ENCODE results near the gene STX3. TPM values are rescaled to one million over a fixed set of nuclear protein-coding genes. Genes with fewer than 3 reads are reported as not detected.

The STX3 gene
- total RNA-seq, 2 experiments from 2014 or later: 6.4 to 20.2 TPM

DNA sequence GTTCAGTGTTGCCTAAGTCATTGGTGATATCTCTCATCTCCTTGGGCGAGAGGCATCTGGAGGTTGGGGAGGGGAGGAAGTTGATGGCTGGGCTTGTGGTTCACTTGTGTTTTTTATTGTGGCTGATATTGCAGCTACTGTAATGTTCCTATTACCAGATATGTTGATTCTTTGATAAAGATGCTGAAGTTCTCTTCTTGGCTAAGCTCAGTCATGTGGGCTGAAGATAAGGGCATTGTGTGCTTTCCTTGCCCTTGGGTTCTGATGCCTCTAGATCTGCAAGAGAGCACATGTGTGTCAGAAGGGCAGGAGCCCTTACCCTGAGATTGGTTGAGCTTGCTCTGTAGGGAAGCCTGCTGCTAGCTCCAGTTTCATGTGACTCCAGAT lies 12.0 kb downstream of the STX3 start:
- Histone ChIP-seq H3K79me2 (ENCODE audit: insufficient read depth, low read depth, low read length) (no peaks in the 10 kb centered on the region), H2AFZ (ENCODE audit: low read length) (no peak overlapping the region), H3K9me3 (ENCODE audit: low read length) (no peaks in the 10 kb centered on the region), H3K9me2 (ENCODE audit: insufficient read depth, low read length) (no peaks in the 10 kb centered on the region), H3K4me3 (ENCODE audit: low read depth, low read length, poor library complexity, severe bottlenecking) (no peak overlapping the region), H3K27ac (ENCODE audit: low read depth, low read length, poor library complexity, severe bottlenecking) (no peak overlapping the region), H3K36me3 (ENCODE audit: insufficient read depth, low read length) (no peaks in the 10 kb centered on the region), H4K20me1 (ENCODE audit: insufficient read depth, low read length) (no peaks in the 10 kb centered on the region), H3K4me1 (ENCODE audit: insufficient read depth, low read length, poor library complexity, severe bottlenecking) (peaks cover 35% of the 10 kb centered on the region), H3K4me2 (ENCODE audit: low read length) (no peak overlapping the region)
- TF ChIP-seq EZH2phosphoT487 (IDR thresholded peaks at IDR 0.05; ENCODE audit: borderline replicate concordance, low read depth, low read length): no peak
- TF ChIP-seq, protein P1, sequence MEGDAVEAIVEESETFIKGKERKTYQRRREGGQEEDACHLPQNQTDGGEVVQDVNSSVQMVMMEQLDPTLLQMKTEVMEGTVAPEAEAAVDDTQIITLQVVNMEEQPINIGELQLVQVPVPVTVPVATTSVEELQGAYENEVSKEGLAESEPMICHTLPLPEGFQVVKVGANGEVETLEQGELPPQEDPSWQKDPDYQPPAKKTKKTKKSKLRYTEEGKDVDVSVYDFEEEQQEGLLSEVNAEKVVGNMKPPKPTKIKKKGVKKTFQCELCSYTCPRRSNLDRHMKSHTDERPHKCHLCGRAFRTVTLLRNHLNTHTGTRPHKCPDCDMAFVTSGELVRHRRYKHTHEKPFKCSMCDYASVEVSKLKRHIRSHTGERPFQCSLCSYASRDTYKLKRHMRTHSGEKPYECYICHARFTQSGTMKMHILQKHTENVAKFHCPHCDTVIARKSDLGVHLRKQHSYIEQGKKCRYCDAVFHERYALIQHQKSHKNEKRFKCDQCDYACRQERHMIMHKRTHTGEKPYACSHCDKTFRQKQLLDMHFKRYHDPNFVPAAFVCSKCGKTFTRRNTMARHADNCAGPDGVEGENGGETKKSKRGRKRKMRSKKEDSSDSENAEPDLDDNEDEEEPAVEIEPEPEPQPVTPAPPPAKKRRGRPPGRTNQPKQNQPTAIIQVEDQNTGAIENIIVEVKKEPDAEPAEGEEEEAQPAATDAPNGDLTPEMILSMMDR (conservative IDR thresholded peaks at IDR 0.05; ENCODE audit: low read length): no peak
- intact Hi-C loops (cut with micrococcal nuclease; ENCODE audit: unreplicated experiment): no loop called here
- BruUV-seq (replicated peaks): no TSS peak
- ChIA-PET CTCF (ENCODE audit: unreplicated experiment) (interaction anchor here (0.5 kb wide), 1 partner anchor 99 kb away, joined by 6 read pairs; the partner anchor contains the start of gene PATL1), POLR2A (interaction anchor here (1.3 kb wide), 1 partner anchor 34 kb away, joined by 3 read pairs; no protein-coding TSS in a partner anchor)
- no peak for DNase-seq (ENCODE audit: low spot score)

DNA sequence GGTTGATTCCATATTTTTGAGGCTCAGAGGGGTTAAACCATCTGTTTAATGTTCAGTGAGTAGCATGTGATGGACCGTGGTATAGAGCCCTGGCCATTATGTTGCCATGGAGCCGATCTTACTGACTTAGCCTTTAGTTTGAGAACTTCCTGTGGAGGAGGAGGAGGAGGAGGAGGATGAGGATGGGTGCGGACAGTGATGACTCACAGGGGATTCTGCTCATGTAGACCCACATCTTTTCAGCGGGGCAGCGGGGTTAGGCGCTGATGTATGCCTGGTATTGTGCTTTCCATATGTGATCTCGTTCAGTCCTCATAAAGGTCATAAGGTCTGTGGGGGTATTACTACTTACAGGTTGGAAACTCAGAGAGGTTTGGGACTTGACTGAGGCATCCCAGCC lies 13.9 kb downstream of the STX3 start:
- no TSS peak for BruUV-seq (replicated peaks)
- no peak overlapping the region for H3K4me3 ChIP-seq (ENCODE audit: low read depth, low read length, poor library complexity, severe bottlenecking)
- H3K79me2 ChIP-seq (ENCODE audit: insufficient read depth, low read depth, low read length): no peaks in the 10 kb centered on the region
- CTCF ChIA-PET (ENCODE audit: unreplicated experiment): no interaction called here
- TF ChIP-seq, protein P1 (conservative IDR thresholded peaks at IDR 0.05; ENCODE audit: low read length): no peak
- no peak for TF ChIP-seq EZH2phosphoT487 (IDR thresholded peaks at IDR 0.05; ENCODE audit: borderline replicate concordance, low read depth, low read length)
- POLR2A ChIA-PET: no interaction called here
- H3K27ac ChIP-seq (ENCODE audit: low read depth, low read length, poor library complexity, severe bottlenecking): no peak overlapping the region
- intact Hi-C loops (cut with micrococcal nuclease; ENCODE audit: unreplicated experiment): no loop called here
- no peaks in the 10 kb centered on the region for H3K9me2 ChIP-seq (ENCODE audit: insufficient read depth, low read length)
- H3K4me1 ChIP-seq (ENCODE audit: insufficient read depth, low read length, poor library complexity, severe bottlenecking): peaks cover 44% of the 10 kb centered on the region
- no peak overlapping the region for H3K4me2 ChIP-seq (ENCODE audit: low read length)
- DNase-seq (ENCODE audit: low spot score): no peak
- peaks cover 7% of the 10 kb centered on the region for H3K36me3 ChIP-seq (ENCODE audit: insufficient read depth, low read length)
- H2AFZ ChIP-seq (ENCODE audit: low read length): no peak overlapping the region
- H3K9me3 ChIP-seq (ENCODE audit: low read length): no peaks in the 10 kb centered on the region
- no peaks in the 10 kb centered on the region for H4K20me1 ChIP-seq (ENCODE audit: insufficient read depth, low read length)

DNA sequence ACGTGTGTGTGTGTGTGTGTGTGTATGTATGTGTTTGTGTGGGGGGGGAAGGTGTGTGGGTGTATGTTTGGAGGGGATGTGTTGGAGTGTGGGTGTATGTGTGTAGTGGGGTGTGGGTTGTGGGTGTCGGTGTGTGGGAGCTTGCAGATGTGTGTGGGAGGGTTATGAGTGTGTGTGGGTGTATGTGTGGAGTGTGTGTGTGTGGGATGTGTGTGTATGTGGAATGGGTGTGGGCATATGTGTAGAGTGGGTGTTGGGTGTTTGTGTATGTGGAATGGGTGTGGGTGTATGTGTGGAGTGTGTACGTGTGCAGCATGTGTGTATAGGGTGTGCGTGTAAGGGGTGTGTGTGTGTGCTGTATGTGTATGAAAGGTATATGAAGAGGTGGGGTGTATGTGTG lies 14.7 kb downstream of the STX3 start:
- POLR2A ChIA-PET: no interaction called here
- no peaks in the 10 kb centered on the region for H3K79me2 ChIP-seq (ENCODE audit: insufficient read depth, low read depth, low read length)

More for the DNA sequence above, 14.7 kb downstream of the STX3 start:
- Histone ChIP-seq H3K36me3 (ENCODE audit: insufficient read depth, low read length) (peaks cover 7% of the 10 kb centered on the region), H4K20me1 (ENCODE audit: insufficient read depth, low read length) (no peaks in the 10 kb centered on the region), H3K4me3 (ENCODE audit: low read depth, low read length, poor library complexity, severe bottlenecking) (no peak overlapping the region), H3K27ac (ENCODE audit: low read depth, low read length, poor library complexity, severe bottlenecking) (no peak overlapping the region), H3K9me3 (ENCODE audit: low read length) (no peaks in the 10 kb centered on the region), H3K9me2 (ENCODE audit: insufficient read depth, low read length) (no peaks in the 10 kb centered on the region), H2AFZ (ENCODE audit: low read length) (no peak overlapping the region), H3K4me1 (ENCODE audit: insufficient read depth, low read length, poor library complexity, severe bottlenecking) (peaks cover 44% of the 10 kb centered on the region), H3K4me2 (ENCODE audit: low read length) (no peak overlapping the region)
- TF ChIP-seq EZH2phosphoT487 (IDR thresholded peaks at IDR 0.05; ENCODE audit: borderline replicate concordance, low read depth, low read length): no peak
- BruUV-seq (replicated peaks): no TSS peak
- DNase-seq (ENCODE audit: low spot score): no peak
- intact Hi-C loops (cut with micrococcal nuclease; ENCODE audit: unreplicated experiment): no loop called here
- CTCF ChIA-PET (ENCODE audit: unreplicated experiment): no interaction called here

Data from OCI-LY7 (cell line).